ENCODE data around the gene MLLT1.

Gene MLLT1

GRCh38 chr19:6220385-6221191 lies 59.2 kb downstream of the MLLT1 start:
- FAIRE-seq: no peak

- no peak for FAIRE-seq
Measured at GRCh38 chr19:6219586-6220290, 60.0 kb downstream of the MLLT1 start.

GRCh38 chr19:6219147-6219525 lies 60.6 kb downstream of the MLLT1 start:
- no peak for FAIRE-seq

GRCh38 chr19:6218491-6219146 lies 61.2 kb downstream of the MLLT1 start:
- FAIRE-seq: no peak

- no peak for FAIRE-seq
Measured at GRCh38 chr19:6217752-6218334, 61.9 kb downstream of the MLLT1 start.

- FAIRE-seq: no peak
Measured at GRCh38 chr19:6216996-6217751, 62.6 kb downstream of the MLLT1 start.

GRCh38 chr19:6216236-6216995 lies 63.4 kb downstream of the MLLT1 start:
- FAIRE-seq: no peak

- FAIRE-seq: no peak
Measured at GRCh38 chr19:6215701-6216235, 64.0 kb downstream of the MLLT1 start.

- no peak for FAIRE-seq
Measured at GRCh38 chr19:6214881-6215541, 64.8 kb downstream of the MLLT1 start.

- no peak for FAIRE-seq
Measured at GRCh38 chr19:6213696-6214641, 65.8 kb downstream of the MLLT1 start.

GRCh38 chr19:6213266-6213595 lies 66.5 kb downstream of the MLLT1 start:
- no peak for FAIRE-seq

- FAIRE-seq: no peak
Measured at GRCh38 chr19:6212403-6213265, 67.1 kb downstream of the MLLT1 start.

GRCh38 chr19:6211632-6212402 lies 68.0 kb downstream of the MLLT1 start:
- FAIRE-seq: no peak

GRCh38 chr19:6210721-6211600 lies 68.8 kb downstream of the MLLT1 start:
- no peak for FAIRE-seq

- no peak for FAIRE-seq
Measured at GRCh38 chr19:6210091-6210490, 69.7 kb downstream of the MLLT1 start.

- FAIRE-seq: no peak
Measured at GRCh38 chr19:6209680-6210079, 70.1 kb downstream of the MLLT1 start.

- no peak for FAIRE-seq
Measured at GRCh38 chr19:6209233-6209632, 70.5 kb downstream of the MLLT1 start.
